HEK293T (cell line): ENCODE results near the gene ORC2.
"Not testable (repeated sequence)": the region's sequence is repeated elsewhere in the genome, so short reads cannot be mapped to it uniquely, and the experiment has no call there.

Experiments
- CTCF ChIA-PET: fragments of 350-600 bp; formaldehyde crosslinking; extraction: SDS; loops from one replicate; lab custom pipeline; 2021; ENCODE audit warnings: antibody characterized with exemption, inconsistent platforms; lab: Yijun Ruan, JAX
- POLR2A ChIA-PET: fragments of 350-600 bp; formaldehyde crosslinking; extraction: SDS; loops from one replicate; lab custom pipeline; 2020; ENCODE audit warnings: antibody characterized with exemption, inconsistent platforms; lab: Yijun Ruan, JAX
- DNase-seq: peaks from one replicate; pipeline ENCODE4 v3.0.0; 2012; ENCODE audit warnings: mixed read lengths; ENCODE audit errors: extremely low spot score
- ARNT ChIP-seq: fragments of 450-650 bp; IDR thresholded peaks from 2 replicates; pipeline ENCODE4 v1.6.1; 2017; ENCODE audit warnings: mild to moderate bottlenecking
- BHLHE40 ChIP-seq: fragments of 450-650 bp; IDR thresholded peaks from 2 replicates; pipeline ENCODE4 v1.6.1; 2016; ENCODE audit warnings: mild to moderate bottlenecking, moderate library complexity, borderline replicate concordance
- CTBP1 ChIP-seq: fragments of 450-650 bp; IDR thresholded peaks from 2 replicates; pipeline ENCODE4 v1.6.1; 2016; ENCODE audit warnings: borderline replicate concordance
- ELF4 ChIP-seq: fragments of 450-650 bp; IDR thresholded peaks from 2 replicates; pipeline ENCODE4 v1.6.1; 2017; ENCODE audit warnings: antibody characterized with exemption
- FOXA1 ChIP-seq: fragments of 450-650 bp; IDR thresholded peaks from 2 replicates; pipeline ENCODE4 v1.6.1; 2016; ENCODE audit warnings: mild to moderate bottlenecking
- FOXK2 ChIP-seq: fragments of 450-650 bp; IDR thresholded peaks from 2 replicates; pipeline ENCODE4 v1.6.1; 2016; ENCODE audit warnings: mild to moderate bottlenecking
- FOXM1 ChIP-seq: fragments of 450-650 bp; IDR thresholded peaks from 2 replicates; pipeline ENCODE4 v1.6.1; 2017; ENCODE audit warnings: mild to moderate bottlenecking, borderline replicate concordance
- HDGF ChIP-seq: fragments of 450-650 bp; IDR thresholded peaks from 2 replicates; pipeline ENCODE4 v1.6.1; 2017; ENCODE audit warnings: antibody characterized with exemption, borderline replicate concordance
- L3MBTL2 ChIP-seq: fragments of 450-650 bp; conservative IDR thresholded peaks from 2 replicates; pipeline ENCODE4 v1.6.1; 2016; ENCODE audit warnings: mild to moderate bottlenecking
- LEF1 ChIP-seq: fragments of 450-650 bp; IDR thresholded peaks from 2 replicates; pipeline ENCODE4 v1.6.1; 2017; ENCODE audit warnings: mild to moderate bottlenecking, borderline replicate concordance
- NFRKB ChIP-seq: fragments of 450-650 bp; IDR thresholded peaks from 2 replicates; pipeline ENCODE4 v1.6.1; 2016; ENCODE audit warnings: mild to moderate bottlenecking, moderate library complexity
- PKNOX1 ChIP-seq: fragments of 450-650 bp; IDR thresholded peaks from 2 replicates; pipeline ENCODE4 v1.6.1; 2016
- SP1 ChIP-seq: fragments of 450-650 bp; IDR thresholded peaks from 2 replicates; pipeline ENCODE4 v1.6.1; 2017
- SUZ12 ChIP-seq: fragments of 450-650 bp; IDR thresholded peaks from 2 replicates; pipeline ENCODE4 v1.6.1; 2016; ENCODE audit warnings: mild to moderate bottlenecking
- TARDBP ChIP-seq: fragments of 450-650 bp; IDR thresholded peaks from 2 replicates; pipeline ENCODE4 v1.6.1; 2016
- ZNF384 ChIP-seq: fragments of 450-650 bp; IDR thresholded peaks from 2 replicates; pipeline ENCODE4 v1.6.1; 2016

ORC2 gene

GRCh38 chr2:200899482-200899881, 64.0 kb downstream of the ORC2 start:
- no peak for TF ChIP-seq ARNT
- no peak for TF ChIP-seq FOXM1
- TF ChIP-seq FOXA1, result no peak
- TF ChIP-seq L3MBTL2, result no peak
- no peak for TF ChIP-seq LEF1
- no peak for TF ChIP-seq CTBP1
- no peak for TF ChIP-seq BHLHE40
- TF ChIP-seq SUZ12, result no peak
- TF ChIP-seq PKNOX1, result no peak
- TF ChIP-seq NFRKB, result no peak
- TF ChIP-seq SP1, result no peak
- TF ChIP-seq ZNF384, result no peak
- TF ChIP-seq HDGF, result no peak
- no peak for TF ChIP-seq FOXK2
- TF ChIP-seq TARDBP, result no peak
- no peak for TF ChIP-seq ELF4
- CTCF ChIA-PET, result no interaction called here

GRCh38 chr2:200888704-200889625, 74.5 kb downstream of the ORC2 start, which contains the start of the genes NIF3L1 and PPIL3:
Gene NIF3L1 (plus strand): TSS chr2:200889371. CDS start chr2:200891944, 2,573 bp downstream.
Gene PPIL3 (minus strand): TSS chr2:200889077. CDS start chr2:200887615, 1,462 bp downstream.
- ChIA-PET CTCF (interaction anchor here (0.8 kb wide), 1 partner anchor 11 kb away, joined by 3 read pairs; no protein-coding TSS in a partner anchor), POLR2A (interaction anchor here (0.6 to 2.1 kb wide), 30 partner anchors 9 to 593 kb away, joined by 3 to 63 read pairs (median 4); partner anchors contain the start of genes BZW1, CFLAR and CLK1)
- TF ChIP-seq PKNOX1 (peak; percentile 26; the same call in 1 of the 2 replicates), LEF1 (no peak), BHLHE40 (no peak), TARDBP (no peak), HDGF (no peak), FOXM1 (no peak), ELF4 (peak; percentile 62; the same call in 1 of the 2 replicates), CTBP1 (peak; percentile 85), ZNF384 (no peak), NFRKB (no peak), L3MBTL2 (peak; percentile 66), FOXA1 (no peak), FOXK2 (no peak), SP1 (no peak), SUZ12 (no peak), ARNT (0 out of 2 replicates have a peak, but pooled peaks have one; percentile 23)
- DNase-seq, result peak; percentile 92

More at GRCh38 chr2:200899482-200899881, 64.0 kb downstream of the ORC2 start:
- POLR2A ChIA-PET, result no interaction called here
- DNase-seq, result no peak

GRCh38 chr2:200881715-200882249, 81.7 kb downstream of the ORC2 start:
- POLR2A ChIA-PET, result interaction anchor here (1.8 kb wide), 1 partner anchor 17 kb away, joined by 6 read pairs; the partner anchor contains the start of gene CLK1
- DNase-seq, CTCF ChIA-PET: not testable (repeated sequence)

GRCh38 chr2:200878289-200878880, 85.1 kb downstream of the ORC2 start:
- TF ChIP-seq FOXK2, result no peak
- TF ChIP-seq FOXA1, result no peak
- TF ChIP-seq SUZ12, result no peak
- TF ChIP-seq ARNT, result no peak
- TF ChIP-seq ELF4, result no peak
- TF ChIP-seq ZNF384, result no peak
- TF ChIP-seq L3MBTL2, result no peak
- TF ChIP-seq FOXM1, result no peak
- TF ChIP-seq TARDBP, result no peak
- no peak for TF ChIP-seq BHLHE40
- no peak for TF ChIP-seq SP1
- no peak for TF ChIP-seq LEF1
- TF ChIP-seq HDGF, result no peak
- no peak for TF ChIP-seq PKNOX1
- no peak for TF ChIP-seq NFRKB
- TF ChIP-seq CTBP1, result no peak
- DNase-seq, result no peak
- POLR2A ChIA-PET, result interaction anchor here (1.2 kb wide), 1 partner anchor 14 kb away, joined by 8 read pairs; the partner anchor contains the start of gene CLK1
- CTCF ChIA-PET, result interaction anchor here (0.7 kb wide), 1 partner anchor 11 kb away, joined by 3 read pairs; the partner anchor contains the start of genes NIF3L1 and PPIL3

- DNase-seq, result no peak
- CTCF ChIA-PET, result interaction anchor here (0.7 kb wide), 1 partner anchor 12 kb away, joined by 3 read pairs; the partner anchor contains the start of genes NIF3L1 and PPIL3
- TF ChIP-seq ELF4, result no peak
- no peak for TF ChIP-seq FOXK2
- TF ChIP-seq PKNOX1, result no peak
- TF ChIP-seq ARNT, result no peak
- TF ChIP-seq ZNF384, result no peak
- no peak for TF ChIP-seq CTBP1
- TF ChIP-seq TARDBP, result no peak
- TF ChIP-seq L3MBTL2, result no peak
- no peak for TF ChIP-seq SP1
- TF ChIP-seq HDGF, result no peak
- no peak for TF ChIP-seq NFRKB
- POLR2A ChIA-PET, result interaction anchor here (1.2 kb wide), 1 partner anchor 13 kb away, joined by 8 read pairs; the partner anchor contains the start of gene CLK1
Observed at GRCh38 chr2:200877443-200877842, 86.0 kb downstream of the ORC2 start.
